Activated CD4-positive, alpha-beta T cell treated with anti-CD3 and anti-CD28 coated beads, Interleukin-2, amount 50 U/mL, for 24 hours (primary cell): Measurements from ENCODE around the gene PRR12.

Experiments used
- DNase-seq, 2 donors: peaks; one replicate each; pipeline ENCODE4 v3.0.0-alpha.2; 2020; ENCODE audit warnings: low read depth in 1 of 2, low spot score in 1 of 2

PRR12 gene

DNA sequence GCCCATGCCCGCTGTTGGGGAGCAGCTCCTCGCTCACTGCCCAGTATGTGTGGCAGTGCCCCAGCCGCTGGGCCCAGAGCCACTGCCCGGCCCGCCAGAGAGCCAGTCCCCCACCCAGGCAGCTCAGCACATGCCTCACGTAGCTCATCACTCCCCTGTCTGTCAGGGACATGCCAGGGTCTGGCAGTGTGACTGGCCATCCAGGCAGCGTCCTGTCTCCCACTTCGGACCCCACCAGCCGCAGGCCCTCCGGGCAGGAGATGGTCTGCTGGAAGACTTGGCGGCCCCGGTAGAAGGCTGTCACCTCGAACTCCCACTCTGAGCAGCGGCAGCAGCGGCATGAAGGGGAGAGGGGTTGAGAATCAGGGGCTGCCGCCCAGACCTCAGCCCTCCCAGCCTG, 71.0 kb downstream of the PRR12 start:
- DNase-seq = no peak

DNA sequence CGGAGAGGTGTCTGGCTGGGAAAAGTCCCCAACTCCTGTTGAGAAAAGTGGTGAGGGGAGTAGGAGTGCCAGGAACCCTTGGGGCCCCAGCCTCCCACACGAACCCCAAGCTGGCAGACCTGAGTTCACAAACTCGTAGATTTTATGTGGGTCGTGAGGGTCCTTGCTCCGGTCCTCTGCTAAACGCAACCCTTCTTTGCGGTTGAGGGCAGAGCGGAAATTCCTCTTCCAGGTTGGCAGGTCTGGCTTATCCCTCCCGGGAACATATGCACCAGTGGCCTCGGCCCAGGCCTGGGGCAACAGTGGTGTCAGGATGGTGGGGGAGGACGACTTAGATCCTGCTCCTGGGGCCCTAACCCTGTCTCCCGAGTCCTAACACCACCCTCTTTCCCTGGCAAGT, 72.2 kb downstream of the PRR12 start:
- DNase-seq = no peak

DNA sequence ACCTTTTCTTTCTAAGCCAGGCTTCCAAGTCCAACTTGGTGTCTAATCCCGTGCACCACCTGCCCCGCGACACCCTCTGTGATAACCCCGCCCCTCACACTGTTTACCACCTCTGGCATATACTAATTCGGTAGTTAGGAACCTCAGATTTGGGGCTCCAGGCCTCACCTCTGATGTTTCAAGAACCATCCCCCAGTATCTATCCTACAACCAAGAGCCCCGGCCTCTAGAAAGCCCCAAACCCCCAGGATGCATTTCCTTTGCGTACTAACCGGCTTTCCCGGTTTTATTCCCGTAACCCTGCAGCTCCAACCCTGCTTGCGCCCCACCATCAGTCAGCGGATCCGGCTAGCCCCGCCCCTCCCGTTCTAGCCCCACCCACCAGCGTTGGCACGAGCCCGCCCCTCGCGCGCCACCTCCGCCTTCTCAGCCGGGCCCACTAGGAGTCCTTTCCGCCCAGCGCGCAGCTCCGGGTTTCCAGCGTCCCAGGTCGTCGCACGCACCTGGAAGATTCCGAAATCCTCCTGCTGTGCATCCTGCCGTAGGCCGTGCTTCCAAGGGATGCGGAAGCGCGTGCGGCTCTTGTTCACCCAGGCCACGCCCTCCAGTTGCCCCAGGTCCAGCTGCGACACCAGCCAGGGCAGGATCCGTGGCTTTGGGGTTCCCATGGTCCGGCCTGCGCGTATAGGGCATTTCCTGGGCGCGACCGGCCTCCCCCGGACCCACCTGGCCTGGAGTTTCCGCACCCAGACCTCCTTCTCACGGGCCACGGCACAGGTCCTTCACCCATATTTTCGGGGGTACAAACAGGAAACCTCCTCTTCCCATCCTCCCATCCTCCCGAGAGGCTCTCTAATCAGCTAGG, 73.4 kb downstream of the PRR12 start:
- DNase-seq = peak; percentile 84 to 86

DNA sequence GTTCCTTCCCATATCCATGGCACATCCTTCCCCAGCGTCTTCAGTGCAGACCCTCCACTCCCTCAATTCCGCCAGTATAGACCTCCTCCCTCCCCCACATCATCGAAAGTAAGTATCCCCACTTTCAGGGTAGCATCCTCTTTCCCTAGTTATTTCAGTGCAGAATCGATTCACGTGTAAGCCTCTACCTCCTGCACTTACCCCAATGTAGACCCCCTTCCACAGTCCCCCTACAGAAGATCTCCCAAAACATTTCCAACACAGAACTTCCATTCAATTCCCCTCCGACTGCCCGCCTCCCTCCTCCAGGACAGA, 74.0 kb downstream of the PRR12 start:
- no peak for DNase-seq

- DNase-seq = peak; percentile 98 to 99
These were observed 74.6 kb downstream of the PRR12 start, which contains the start of the genes BCL2L12 and IRF3 for GRCh38 chr19:49665351-49666119. TSS of gene BCL2L12 (plus strand) at chr19:49665933. CDS start at chr19:49666693, 760 bp downstream. TSS of gene IRF3 (minus strand) at chr19:49665857. CDS start at chr19:49664838, 1,019 bp downstream.

DNA sequence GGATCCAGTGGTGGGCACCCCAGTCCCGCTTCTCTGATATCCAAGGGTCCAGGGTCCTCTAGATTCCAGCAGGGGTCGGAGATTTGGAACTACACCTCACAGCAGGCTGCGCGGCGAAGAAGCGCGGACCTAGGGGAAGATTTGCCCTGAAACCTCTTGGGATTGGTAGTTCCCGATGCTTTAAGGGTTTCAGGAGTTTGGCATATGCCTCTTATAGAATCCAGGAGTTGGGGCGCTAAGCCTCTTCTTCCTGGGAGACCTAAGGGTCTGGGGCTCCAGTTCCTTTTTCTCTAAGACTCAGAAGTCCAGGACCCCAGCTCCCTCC, 75.1 kb downstream of the PRR12 start:
- DNase-seq = no peak

- DNase-seq = no peak
These were observed 76.5 kb downstream of the PRR12 start for GRCh38 chr19:49667473-49667872.

GRCh38 chr19:49669516-49669915, 78.5 kb downstream of the PRR12 start:
- DNase-seq = no peak

DNA sequence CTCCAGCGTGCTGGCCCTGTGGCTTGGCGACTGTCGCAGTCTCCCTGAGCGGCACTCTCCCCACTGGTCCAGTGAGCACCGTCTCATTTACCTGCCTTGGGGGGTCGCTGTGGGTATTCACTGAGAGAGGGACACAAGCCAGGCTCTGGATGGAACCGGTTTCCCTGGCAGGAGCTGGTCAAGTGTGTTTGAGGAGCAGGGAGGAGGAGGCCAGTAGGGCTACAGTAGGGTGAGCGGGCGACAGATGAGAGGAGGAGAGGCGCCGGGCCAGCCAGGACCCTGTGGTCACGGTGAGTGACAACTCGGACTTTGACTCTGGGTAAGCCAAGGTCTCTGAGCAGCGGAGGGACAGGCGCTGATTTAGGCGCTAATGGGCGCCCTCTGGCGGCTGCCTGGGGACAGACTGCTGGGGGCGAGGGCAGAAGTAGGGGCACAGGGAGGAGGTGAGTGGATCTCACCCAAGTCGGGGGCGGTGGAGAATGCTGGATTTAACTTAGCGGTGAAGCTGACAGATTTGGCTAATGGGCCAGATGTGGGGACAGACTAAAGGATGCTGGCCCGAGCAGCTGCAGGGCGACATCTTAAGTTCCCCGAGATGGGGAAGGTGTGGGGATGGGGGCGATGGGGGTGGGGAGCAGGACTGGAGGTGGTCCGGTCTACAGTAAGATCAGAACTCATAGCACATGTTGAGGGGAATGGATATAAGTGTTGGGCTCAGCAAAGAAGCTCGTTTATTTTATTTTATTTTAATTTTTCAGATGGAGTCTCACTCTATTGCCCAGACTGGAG, 81.3 kb downstream of the PRR12 start:
- DNase-seq = peak in 1 of 2 donors; percentile 54
